ENCODE measurements around the gene SLC35F4.
"Not testable (repeated sequence)": the region's sequence is repeated elsewhere in the genome, so short reads cannot be mapped to it uniquely, and the experiment has no call there.

Gene SLC35F4

DNA sequence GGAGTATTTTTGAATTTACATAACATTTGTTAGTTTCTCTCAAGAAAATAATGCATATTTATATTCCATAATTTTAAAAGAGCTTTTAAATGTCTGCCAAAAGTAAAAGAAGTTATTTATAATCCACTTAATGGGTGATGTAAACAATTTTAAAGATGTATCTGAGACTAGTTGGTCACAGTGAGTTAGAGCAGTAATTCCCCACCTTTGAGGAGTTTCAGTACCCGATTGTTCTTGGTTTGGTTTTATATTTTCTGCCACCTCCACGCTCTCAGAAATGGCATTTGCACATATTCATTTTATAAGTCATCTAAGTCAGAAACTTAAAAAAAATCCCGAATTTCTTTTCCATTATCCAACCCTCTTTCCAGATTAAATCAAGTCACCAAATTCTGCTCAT, 153.2 kb downstream of the SLC35F4 start:
- no peak for DNase-seq

- no peak for DNase-seq
Measured at GRCh38 chr14:57712102-57712501, 153.8 kb downstream of the SLC35F4 start.

DNA sequence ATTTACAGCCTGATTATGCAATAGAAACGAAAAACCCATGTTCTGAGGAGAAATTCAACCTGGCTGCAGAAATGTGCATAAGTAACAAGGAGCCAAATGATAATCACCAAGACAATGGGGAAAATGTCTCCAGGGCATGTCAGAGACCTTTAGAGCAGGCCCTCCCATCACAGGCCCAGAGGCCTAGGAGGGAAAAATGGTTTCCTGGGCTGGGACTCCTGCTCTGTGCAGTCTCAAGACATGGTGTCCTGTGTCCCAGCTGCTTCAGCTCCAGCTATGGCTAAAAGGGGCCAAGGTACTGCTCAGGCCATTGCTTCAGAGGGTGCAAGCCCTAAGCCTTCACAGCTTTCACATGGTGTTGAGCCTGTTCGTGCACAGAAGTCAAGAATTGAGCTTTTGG, 156.0 kb downstream of the SLC35F4 start:
- no peak for DNase-seq

DNA sequence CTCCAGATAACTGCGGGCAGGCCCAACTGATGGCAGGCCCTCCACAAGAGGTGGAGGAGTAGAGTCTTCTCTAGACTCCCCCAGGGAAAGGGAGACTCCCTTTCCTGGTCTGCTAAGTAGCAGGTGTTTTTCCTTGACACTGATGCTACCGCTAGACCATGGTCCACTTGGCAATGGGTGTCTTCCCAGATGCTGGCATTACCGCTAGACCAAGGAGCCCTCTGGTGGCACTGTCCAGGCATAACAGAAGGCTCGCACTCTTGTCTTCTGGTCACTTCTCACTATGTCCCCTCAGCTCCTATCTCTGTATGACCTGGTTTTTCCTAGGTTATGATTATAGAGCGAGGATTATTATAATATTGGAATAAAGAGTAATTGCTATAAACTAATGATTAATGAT, 156.8 kb downstream of the SLC35F4 start:
- not testable (repeated sequence) for DNase-seq

- DNase-seq = no peak
Measured at GRCh38 chr14:57707219-57707618, 158.7 kb downstream of the SLC35F4 start.

- no peak for DNase-seq
Measured at GRCh38 chr14:57704763-57705162, 161.1 kb downstream of the SLC35F4 start.

GRCh38 chr14:57699947-57700346, 165.9 kb downstream of the SLC35F4 start:
- DNase-seq = no peak

GRCh38 chr14:57692671-57693070, 173.2 kb downstream of the SLC35F4 start:
- peak; percentile 20 for DNase-seq

- DNase-seq = no peak
Measured at GRCh38 chr14:57687416-57687815, 178.5 kb downstream of the SLC35F4 start.

- peak; percentile 5 for DNase-seq
Measured at GRCh38 chr14:57686304-57686703, 179.6 kb downstream of the SLC35F4 start.

DNA sequence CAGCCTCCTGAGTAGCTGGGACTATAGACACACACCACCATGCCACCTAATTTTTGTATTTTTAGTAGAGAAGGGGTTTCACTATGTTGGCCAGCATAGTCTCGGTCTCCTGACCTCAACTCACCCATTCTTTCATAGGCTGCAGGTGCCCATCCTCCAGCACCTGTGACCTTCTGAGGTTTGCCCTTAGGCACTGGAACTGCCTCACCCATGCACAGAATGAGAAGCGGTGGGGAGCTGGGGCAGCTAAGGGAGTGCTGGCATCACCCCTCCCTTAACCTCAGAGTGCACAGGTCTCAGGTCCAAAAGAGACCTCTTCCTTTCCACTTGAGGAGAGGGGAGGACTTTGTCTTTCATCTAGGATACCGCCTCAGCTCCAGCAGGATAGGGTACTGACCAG, 194.9 kb downstream of the SLC35F4 start:
- DNase-seq = no peak

- peak; percentile 48 for DNase-seq
Measured at GRCh38 chr14:57660208-57660607, 205.7 kb downstream of the SLC35F4 start.

DNA sequence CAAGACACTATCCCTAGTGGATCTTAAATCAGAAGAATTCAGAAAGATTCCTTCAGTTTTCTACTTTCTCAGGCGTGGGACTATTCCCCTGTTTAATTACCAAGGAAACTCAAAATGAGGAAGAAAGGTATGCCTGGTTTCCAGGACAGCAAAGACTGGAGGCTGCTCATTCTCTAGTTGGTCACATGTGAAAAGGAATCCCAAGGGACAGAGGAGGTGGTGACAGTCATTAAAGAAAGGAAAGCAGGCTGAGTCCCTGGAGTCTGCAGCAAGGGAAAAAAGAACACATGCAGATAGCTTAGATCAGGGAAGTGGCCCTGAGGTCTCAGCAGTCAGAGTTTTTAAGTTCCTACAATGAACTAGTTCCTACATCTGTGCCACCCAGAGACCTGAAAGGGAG, 206.8 kb downstream of the SLC35F4 start:
- DNase-seq = peak; percentile 52

GRCh38 chr14:57657487-57657886, 208.4 kb downstream of the SLC35F4 start:
- no peak for DNase-seq

GRCh38 chr14:57656853-57657252, 209.0 kb downstream of the SLC35F4 start:
- DNase-seq = no peak

GRCh38 chr14:57652769-57653168, 213.1 kb downstream of the SLC35F4 start:
- DNase-seq = no peak

DNA sequence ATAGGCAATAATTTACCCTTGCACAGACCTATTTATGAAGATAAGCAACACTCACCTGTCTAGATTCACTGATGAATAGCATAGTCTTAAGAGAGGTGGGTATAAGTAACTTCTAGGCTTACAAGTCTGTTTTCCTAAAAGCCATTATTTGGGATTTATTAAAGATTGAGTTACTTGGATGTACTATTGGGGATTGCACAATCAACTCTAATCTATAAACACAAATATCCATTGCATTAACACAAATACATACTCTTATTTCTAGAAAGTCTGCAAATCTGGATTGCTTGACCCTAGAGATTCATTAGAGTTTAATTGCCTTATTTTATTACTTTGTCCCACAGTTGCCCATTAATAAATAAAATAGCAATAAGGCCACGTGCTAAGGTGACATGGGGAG, 224.1 kb downstream of the SLC35F4 start:
- no peak for DNase-seq

DNA sequence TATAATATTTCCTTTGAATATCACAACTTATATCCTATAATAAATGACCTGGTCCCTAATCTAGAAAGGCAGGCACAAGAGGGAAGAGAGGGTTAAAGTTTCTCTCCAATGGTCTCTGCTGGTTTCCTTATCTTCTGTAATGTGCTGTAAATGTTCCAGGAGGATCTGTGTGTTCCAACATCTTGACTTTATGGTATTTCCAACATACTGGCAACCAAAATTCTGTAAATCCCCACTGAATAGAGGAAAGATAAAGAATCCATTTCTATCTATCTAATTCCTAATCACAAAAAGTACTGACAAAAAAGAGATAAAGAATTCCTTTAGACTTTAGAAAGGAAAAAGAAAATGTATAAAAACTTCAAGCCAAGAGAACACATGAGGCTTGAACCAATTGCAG, 225.9 kb downstream of the SLC35F4 start:
- DNase-seq = no peak

DNA sequence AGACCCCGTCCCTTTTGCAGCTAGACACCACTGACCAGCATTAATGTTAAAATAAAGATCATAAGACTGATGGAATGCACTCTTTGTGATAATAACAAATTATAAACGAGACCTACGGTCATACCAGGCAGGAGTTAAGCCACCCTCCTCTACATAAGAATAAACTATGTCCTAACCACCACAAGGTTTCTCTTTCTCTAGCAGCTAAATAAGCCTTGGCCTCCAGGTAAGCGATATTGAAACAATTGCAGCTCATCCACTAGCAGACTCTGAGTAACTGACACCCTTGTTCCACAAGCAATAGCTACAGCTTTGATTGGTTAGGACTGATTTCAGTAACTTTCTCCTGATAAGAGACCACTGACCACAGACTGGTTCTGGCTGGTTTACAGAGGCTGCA, 228.0 kb downstream of the SLC35F4 start:
- no peak for DNase-seq

GRCh38 chr14:57634335-57634734, 231.6 kb downstream of the SLC35F4 start:
- DNase-seq = no peak

GRCh38 chr14:57632649-57633048, 233.2 kb downstream of the SLC35F4 start:
- no peak for DNase-seq

- no peak for DNase-seq
Measured at GRCh38 chr14:57617510-57617909, 248.4 kb downstream of the SLC35F4 start.

DNA sequence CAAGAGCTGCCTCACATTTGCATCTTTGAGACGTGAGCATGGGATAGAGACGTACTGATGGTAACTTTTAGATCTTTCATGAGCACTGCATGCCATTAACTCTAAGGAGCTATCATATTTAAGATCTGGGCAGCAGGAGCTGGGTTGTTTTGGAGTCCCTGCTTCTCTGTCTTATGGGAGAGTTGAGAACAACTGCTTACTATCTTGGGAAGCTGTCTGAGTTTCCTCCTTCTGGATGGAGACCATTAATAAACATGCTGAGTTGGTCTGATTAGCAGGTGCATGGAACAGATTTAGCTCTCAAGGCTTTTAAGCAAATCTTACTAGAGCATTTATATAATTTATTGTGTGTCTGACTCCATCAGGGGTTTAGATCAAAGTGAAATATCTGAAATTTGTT, 252.9 kb downstream of the SLC35F4 start:
- DNase-seq = no peak

GRCh38 chr14:57611555-57612075, 254.3 kb downstream of the SLC35F4 start:
- no peak for DNase-seq

DNA sequence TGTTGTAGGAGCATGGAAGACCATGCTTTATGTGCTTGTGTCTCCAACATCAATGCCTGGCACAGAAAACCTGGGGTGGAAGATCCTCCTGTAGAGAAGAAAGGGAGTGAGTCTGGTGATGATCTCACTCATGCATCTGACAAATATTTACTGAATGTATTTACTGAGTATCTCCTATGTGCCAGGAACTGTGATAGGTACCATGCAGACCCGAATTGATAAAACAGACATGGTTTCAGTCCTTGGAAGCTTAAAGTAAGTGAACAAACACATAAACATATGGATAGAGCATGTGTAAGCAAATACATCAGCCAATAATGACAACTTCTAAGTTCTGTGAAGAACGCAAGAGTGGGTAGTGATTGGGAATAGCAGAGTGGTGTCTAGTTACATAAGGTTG, 255.3 kb downstream of the SLC35F4 start:
- DNase-seq = no peak

All from NCI-H2171 (cell line).